BE2C (cell line): ENCODE measurements around the gene TUBB4B.

Experiments used
- DNase-seq: peaks from one replicate; pipeline ENCODE4 v3.0.0-alpha.2; 2020
- H3K27me3 ChIP-seq: fragments of 250-450 bp; sonication (Bioruptor Pico); 2 replicates; pipeline ENCODE4 v1.5.1; 2020; ENCODE audit warnings: mild to moderate bottlenecking
- H3K36me3 ChIP-seq: fragments of 250-450 bp; sonication (Bioruptor Pico); 2 replicates; pipeline ENCODE4 v1.5.1; 2020; ENCODE audit warnings: mild to moderate bottlenecking
- H3K4me1 ChIP-seq: fragments of 250-450 bp; sonication (Bioruptor Pico); 2 replicates; pipeline ENCODE4 v1.5.1; 2020
- H3K4me3 ChIP-seq: 2 replicates; pipeline ENCODE4 v1.5.1; 2011; ENCODE audit warnings: low read depth, low read length
- H3K9me3 ChIP-seq: fragments of 250-450 bp; sonication (Bioruptor Pico); 2 replicates; pipeline ENCODE4 v1.5.1; 2020
- TF ChIP-seq, protein P1 (sequence below): IDR thresholded peaks from 2 replicates; pipeline ENCODE4 v1.5.1; 2012; ENCODE audit warnings: mild to moderate bottlenecking, low read depth, low read length

The TUBB4B gene

DNA sequence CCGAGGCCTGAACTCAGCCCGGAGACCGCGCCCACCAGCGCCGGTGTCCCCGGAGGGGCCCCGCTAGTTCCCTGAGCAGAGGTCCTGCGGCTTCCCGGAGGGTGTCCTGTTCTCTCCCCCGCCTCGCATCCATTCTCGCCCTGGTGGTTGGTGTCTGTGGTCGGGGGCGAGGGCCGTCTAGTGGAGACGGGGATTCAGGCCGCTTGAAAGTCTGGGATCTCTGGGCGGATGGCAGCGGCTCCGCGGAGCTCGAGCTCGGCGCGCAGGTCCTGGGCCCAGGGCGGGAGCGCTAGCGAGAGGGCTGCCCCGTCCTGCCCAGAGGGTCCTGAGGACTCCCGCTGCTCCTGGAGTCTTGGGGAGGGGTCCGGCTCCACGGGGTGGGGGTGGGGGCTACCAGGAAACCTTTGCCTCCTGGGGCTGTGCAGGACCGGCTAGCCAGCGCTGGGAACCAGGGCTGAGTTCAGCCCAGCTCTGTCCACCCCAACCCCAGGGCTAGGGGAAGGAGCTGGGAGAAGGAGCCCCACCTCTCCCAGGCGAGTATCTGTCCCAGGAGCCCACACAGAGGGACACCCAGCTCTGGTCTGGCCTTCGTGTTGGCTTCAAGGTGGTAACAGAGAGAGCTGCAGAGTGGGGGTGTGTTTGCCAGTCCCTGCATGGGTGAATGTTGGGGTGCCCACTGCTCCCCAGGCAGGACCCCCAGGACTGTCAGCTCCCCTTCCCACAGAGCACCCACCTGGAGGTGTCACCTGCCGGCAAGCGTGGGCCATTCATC lies 40.4 kb downstream of the TUBB4B start:
- H3K4me3 ChIP-seq = peak overlapping the region; percentile 37

DNA sequence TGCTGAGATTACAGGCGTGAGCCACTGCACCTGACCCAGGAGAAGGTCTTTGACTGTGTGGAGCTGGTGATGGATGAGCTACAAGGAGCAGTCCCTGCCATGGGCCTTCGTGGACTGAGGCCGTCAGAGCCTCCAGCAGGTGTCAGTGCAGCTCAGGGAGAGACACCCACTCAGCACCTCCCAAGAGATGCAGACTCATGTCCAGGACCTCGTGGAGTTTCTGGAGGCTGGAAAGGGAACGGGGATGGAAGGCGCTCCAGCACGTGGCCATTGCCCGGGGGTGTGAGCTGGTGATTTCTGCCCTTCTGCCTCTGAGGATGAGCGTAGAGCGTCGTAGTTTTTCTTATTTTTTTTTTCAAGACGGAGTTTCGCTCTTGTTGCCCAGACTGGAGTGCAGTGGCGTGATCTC lies 45.9 kb downstream of the TUBB4B start:
- Histone ChIP-seq H3K9me3 (no peaks in the 10 kb centered on the region), H3K27me3 (no peaks in the 10 kb centered on the region), H3K4me3 (no peak overlapping the region), H3K4me1 (no peaks in the 10 kb centered on the region), H3K36me3 (no peaks in the 10 kb centered on the region)
- TF ChIP-seq, protein P1, sequence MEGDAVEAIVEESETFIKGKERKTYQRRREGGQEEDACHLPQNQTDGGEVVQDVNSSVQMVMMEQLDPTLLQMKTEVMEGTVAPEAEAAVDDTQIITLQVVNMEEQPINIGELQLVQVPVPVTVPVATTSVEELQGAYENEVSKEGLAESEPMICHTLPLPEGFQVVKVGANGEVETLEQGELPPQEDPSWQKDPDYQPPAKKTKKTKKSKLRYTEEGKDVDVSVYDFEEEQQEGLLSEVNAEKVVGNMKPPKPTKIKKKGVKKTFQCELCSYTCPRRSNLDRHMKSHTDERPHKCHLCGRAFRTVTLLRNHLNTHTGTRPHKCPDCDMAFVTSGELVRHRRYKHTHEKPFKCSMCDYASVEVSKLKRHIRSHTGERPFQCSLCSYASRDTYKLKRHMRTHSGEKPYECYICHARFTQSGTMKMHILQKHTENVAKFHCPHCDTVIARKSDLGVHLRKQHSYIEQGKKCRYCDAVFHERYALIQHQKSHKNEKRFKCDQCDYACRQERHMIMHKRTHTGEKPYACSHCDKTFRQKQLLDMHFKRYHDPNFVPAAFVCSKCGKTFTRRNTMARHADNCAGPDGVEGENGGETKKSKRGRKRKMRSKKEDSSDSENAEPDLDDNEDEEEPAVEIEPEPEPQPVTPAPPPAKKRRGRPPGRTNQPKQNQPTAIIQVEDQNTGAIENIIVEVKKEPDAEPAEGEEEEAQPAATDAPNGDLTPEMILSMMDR = peak; percentile 79
- DNase-seq = peak; percentile 77

More for the DNA sequence above, 40.4 kb downstream of the TUBB4B start:
- no peaks in the 10 kb centered on the region for H3K27me3 ChIP-seq
- H3K36me3 ChIP-seq = no peaks in the 10 kb centered on the region
- no peaks in the 10 kb centered on the region for H3K9me3 ChIP-seq
- peaks cover 9% of the 10 kb centered on the region for H3K4me1 ChIP-seq
- DNase-seq = peak; percentile 36
- TF ChIP-seq, protein P1 = no peak

DNA sequence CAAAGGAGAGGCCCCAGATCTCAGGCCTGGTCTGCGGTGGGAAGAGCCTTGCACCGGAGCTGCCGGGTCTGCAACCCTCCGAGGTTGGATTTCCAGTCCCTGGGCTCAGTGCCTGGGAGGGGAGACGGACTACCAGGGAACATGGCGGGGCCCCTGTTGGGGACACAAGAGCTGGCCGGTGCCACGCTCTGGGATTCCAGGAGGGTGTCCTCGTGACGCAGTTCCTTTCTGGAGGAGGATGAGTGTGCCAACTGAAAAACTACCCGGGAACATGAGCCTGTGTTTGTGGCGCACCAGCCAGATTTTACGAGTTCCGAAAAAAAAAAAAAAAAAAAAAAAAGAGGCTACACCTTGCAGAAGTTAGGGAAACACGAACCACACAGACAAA lies 52.0 kb downstream of the TUBB4B start:
- Histone ChIP-seq H3K36me3 (no peaks in the 10 kb centered on the region), H3K27me3 (peaks cover 6% of the 10 kb centered on the region; the same call in 1 of the 2 replicates), H3K4me3 (no peak overlapping the region), H3K9me3 (peaks cover 7% of the 10 kb centered on the region), H3K4me1 (peaks cover 10% of the 10 kb centered on the region)
- DNase-seq = no peak
- TF ChIP-seq, protein P1 = no peak
